Neutrophil (primary cell): ENCODE results near the gene VWA5B1.
"Not testable (repeated sequence)": the region's sequence is repeated elsewhere in the genome, so short reads cannot be mapped to it uniquely, and the experiment has no call there.

ENCODE experiments used
- H3K27ac ChIP-seq: fragments of 200-600 bp; sonication (generic); 2 replicates; pipeline ENCODE4 v1.5.1; 2016; ENCODE audit warnings: mild to moderate bottlenecking, moderate library complexity
- H3K27me3 ChIP-seq: fragments of 200-600 bp; sonication (generic); 2 replicates; pipeline ENCODE4 v1.6.0; 2016; ENCODE audit warnings: mild to moderate bottlenecking
- H3K36me3 ChIP-seq: fragments of 200-600 bp; sonication (generic); 2 replicates; pipeline ENCODE4 v1.5.1; 2017
- H3K4me1 ChIP-seq, 2 experiments: fragments of 200-600 bp in 1 of 2; sonication (generic) in 1 of 2; 1 replicate in 1 of 2; 2 replicates in 1 of 2; pipeline versions ENCODE4 v1.5.1 to v1.6.1; 2013 to 2016; ENCODE audit warnings: low read depth in 1 of 2, low read length in 1 of 2, mild to moderate bottlenecking in 1 of 2, moderate library complexity in 1 of 2; ENCODE audit not compliant: control insufficient read depth in 1 of 2, insufficient read depth in 1 of 2
- H3K4me3 ChIP-seq, 2 experiments: fragments of 200-600 bp in 1 of 2; sonication (generic) in 1 of 2; 1 replicate in 1 of 2; 2 replicates in 1 of 2; pipeline ENCODE4 v1.5.1; 2013 to 2016; ENCODE audit warnings: low read depth in 1 of 2, low read length in 1 of 2, mild to moderate bottlenecking in 1 of 2, moderate library complexity in 1 of 2
- H3K9me3 ChIP-seq: fragments of 200-600 bp; sonication (generic); 2 replicates; pipeline ENCODE4 v1.5.1; 2016
- TF ChIP-seq, protein P1 (sequence below): fragments of 200-600 bp; sonication (generic); IDR thresholded peaks from 2 replicates; pipeline ENCODE4 v1.5.1; 2016; ENCODE audit warnings: antibody characterized with exemption

The VWA5B1 gene

DNA sequence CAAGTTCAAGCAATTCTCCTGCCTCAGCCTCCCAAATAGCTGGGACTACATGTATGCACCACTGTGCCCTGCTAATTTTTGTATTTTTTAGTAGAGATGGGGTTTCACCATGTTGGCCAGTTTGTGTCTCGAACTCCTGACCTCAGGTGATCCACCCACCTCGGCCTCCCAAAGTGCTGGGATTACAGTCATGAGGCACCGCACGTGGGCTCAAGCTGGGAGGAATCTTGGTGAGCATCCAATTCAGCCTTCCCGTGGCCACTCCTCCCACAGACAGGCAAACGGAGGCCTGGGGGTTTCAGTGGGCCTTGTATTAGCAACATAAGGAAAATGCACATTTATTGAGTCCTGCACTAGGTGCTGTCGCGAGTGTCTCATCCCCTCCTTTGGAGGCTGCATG, 24.5 kb upstream of the VWA5B1 start:
- Histone ChIP-seq H3K9me3 (no peaks in the 10 kb centered on the region), H3K27me3 (peaks cover 11% of the 10 kb centered on the region), H3K36me3 (no peaks in the 10 kb centered on the region), H3K4me3 (no peak overlapping the region), H3K27ac (no peak overlapping the region), H3K4me1 (no peaks in the 10 kb centered on the region)
- TF ChIP-seq, protein P1, sequence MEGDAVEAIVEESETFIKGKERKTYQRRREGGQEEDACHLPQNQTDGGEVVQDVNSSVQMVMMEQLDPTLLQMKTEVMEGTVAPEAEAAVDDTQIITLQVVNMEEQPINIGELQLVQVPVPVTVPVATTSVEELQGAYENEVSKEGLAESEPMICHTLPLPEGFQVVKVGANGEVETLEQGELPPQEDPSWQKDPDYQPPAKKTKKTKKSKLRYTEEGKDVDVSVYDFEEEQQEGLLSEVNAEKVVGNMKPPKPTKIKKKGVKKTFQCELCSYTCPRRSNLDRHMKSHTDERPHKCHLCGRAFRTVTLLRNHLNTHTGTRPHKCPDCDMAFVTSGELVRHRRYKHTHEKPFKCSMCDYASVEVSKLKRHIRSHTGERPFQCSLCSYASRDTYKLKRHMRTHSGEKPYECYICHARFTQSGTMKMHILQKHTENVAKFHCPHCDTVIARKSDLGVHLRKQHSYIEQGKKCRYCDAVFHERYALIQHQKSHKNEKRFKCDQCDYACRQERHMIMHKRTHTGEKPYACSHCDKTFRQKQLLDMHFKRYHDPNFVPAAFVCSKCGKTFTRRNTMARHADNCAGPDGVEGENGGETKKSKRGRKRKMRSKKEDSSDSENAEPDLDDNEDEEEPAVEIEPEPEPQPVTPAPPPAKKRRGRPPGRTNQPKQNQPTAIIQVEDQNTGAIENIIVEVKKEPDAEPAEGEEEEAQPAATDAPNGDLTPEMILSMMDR, result no peak

DNA sequence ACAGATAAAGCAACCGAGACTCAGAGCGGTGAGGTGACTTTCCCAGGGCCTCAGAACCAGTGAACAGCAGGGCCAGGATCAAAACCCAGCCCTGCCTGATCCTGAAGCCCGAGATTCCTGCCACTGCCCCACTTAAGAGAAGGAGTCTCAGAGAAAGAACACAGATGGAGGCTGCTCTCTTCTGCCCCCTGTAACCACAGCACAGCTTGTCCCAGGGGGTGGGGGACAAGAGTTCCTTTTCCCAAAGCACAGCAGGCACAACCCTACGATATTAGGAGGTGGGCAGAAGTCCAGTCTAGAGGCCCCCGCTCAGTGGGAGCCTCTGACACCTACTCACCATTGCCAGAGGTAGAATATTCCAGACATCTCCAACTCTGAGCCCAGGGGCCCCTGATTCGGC, 24.0 kb upstream of the VWA5B1 start:
- Histone ChIP-seq H3K36me3 (no peaks in the 10 kb centered on the region), H3K27me3 (peaks cover 11% of the 10 kb centered on the region), H3K4me3 (no peak overlapping the region), H3K9me3 (no peaks in the 10 kb centered on the region), H3K27ac (no peak overlapping the region), H3K4me1 (no peaks in the 10 kb centered on the region)
- TF ChIP-seq, protein P1, result no peak

DNA sequence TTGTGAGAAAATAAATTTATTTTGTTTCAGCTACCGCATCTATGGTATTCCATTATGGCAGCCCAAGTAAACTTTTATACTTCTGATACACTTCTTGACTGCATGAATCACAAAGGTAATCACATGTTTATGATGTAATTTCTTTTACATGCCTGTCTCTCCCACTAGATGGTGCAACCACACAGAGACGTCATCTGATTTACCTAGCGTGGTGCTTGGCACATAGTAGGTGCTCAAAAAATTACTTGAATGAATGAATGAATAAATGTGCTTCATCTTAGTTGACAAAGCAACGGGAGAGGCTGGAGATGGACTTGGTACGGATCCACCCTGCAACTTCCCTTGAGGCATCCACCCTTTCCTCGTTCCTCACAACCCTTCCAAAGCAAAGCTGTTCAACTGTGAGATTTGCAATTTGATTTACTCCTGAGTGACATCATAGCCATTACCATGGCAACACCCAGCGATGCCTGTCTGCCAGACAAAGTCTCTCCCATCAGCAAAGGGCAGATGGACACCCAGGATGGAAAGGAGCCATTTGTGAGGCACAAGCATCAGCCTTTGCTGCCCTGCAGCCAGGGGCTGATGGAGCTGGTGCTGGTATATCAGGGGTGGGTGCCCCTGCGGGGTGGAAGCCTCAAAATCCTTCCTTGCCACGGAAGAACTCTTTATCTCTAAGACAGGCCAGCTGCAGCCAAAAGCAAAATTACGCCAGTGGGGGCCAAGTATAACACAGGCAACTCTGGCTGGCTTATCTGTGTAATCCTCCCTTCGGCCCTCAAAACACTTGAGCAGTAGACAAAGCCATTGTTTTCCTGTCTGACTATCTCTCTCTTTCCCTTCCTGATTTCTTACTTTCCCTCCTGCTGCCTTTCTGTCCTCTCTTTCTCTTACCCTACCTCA, 18.9 kb upstream of the VWA5B1 start:
- Histone ChIP-seq H3K27ac (no peak overlapping the region), H3K4me1 (no peaks in the 10 kb centered on the region), H3K4me3 (no peak overlapping the region), H3K27me3 (peaks cover 7% of the 10 kb centered on the region), H3K36me3 (no peaks in the 10 kb centered on the region), H3K9me3 (no peaks in the 10 kb centered on the region)
- TF ChIP-seq, protein P1, result no peak

DNA sequence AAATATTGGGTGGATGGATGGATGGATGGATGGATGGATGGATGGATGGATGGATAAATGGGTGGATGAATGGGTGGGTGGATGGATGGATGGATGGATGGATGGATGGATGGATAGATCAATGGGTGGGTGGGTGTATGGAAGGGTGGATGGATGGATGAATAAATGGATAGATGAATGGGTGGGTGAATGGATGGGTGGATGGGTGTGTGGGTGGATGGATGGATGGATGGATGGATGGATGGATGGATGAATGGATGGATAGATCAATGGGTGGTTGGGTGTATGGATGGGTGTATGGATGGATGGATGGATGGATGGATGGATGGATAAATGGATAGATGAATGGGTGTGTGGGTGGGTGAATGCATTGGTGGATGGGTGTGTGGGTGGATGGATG, 17.0 kb upstream of the VWA5B1 start:
- peaks cover 11% of the 10 kb centered on the region for H3K27me3 ChIP-seq
- not testable (repeated sequence) for H3K4me3 ChIP-seq, H3K4me1 ChIP-seq, H3K36me3 ChIP-seq, H3K27ac ChIP-seq, H3K9me3 ChIP-seq

DNA sequence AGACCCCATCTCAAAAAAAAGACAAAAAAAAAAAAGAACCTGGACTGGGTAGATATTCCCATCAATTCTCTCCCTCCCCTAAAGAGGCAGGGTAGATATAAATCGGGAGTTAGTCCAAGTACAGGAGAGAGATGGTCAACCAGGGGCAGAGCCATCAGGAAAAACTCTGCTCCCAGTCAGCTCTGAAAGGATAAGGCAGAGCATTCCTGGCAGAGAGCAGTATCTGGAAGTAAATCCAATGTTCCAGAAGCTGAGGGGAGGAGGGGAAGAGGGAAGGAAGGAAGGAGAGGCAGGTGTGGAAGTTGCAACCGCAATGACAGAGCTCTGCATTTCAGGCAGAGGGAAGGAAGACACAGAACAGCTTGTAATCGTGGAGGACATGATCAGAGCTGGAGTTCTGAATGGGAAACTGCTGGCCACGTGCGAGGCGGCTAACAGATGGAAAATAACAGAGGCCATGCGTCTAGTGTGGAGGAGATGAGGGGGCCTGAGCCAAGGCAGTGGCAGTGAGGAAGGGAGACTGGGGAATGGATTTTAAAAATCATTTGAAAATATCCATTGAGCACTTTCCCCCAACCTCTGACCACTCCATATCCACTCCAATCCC, 15.3 kb upstream of the VWA5B1 start:
- no peaks in the 10 kb centered on the region for H3K36me3 ChIP-seq
- no peaks in the 10 kb centered on the region for H3K4me1 ChIP-seq
- peaks cover 12% of the 10 kb centered on the region for H3K27me3 ChIP-seq
- no peaks in the 10 kb centered on the region for H3K9me3 ChIP-seq
- TF ChIP-seq, protein P1, result no peak
- no peak overlapping the region for H3K27ac ChIP-seq
- no peak overlapping the region for H3K4me3 ChIP-seq
